HS-27A (cell line): ENCODE data around the gene SLITRK6.
"Not testable (repeated sequence)": the region's sequence is repeated elsewhere in the genome, so short reads cannot be mapped to it uniquely, and the experiment has no call there.

ENCODE experiments used
- DNase-seq: peaks from one replicate; pipeline ENCODE4 v3.0.0-alpha.2; 2012; ENCODE audit warnings: low read depth, missing footprints

The SLITRK6 gene, protein sequence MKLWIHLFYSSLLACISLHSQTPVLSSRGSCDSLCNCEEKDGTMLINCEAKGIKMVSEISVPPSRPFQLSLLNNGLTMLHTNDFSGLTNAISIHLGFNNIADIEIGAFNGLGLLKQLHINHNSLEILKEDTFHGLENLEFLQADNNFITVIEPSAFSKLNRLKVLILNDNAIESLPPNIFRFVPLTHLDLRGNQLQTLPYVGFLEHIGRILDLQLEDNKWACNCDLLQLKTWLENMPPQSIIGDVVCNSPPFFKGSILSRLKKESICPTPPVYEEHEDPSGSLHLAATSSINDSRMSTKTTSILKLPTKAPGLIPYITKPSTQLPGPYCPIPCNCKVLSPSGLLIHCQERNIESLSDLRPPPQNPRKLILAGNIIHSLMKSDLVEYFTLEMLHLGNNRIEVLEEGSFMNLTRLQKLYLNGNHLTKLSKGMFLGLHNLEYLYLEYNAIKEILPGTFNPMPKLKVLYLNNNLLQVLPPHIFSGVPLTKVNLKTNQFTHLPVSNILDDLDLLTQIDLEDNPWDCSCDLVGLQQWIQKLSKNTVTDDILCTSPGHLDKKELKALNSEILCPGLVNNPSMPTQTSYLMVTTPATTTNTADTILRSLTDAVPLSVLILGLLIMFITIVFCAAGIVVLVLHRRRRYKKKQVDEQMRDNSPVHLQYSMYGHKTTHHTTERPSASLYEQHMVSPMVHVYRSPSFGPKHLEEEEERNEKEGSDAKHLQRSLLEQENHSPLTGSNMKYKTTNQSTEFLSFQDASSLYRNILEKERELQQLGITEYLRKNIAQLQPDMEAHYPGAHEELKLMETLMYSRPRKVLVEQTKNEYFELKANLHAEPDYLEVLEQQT

DNA sequence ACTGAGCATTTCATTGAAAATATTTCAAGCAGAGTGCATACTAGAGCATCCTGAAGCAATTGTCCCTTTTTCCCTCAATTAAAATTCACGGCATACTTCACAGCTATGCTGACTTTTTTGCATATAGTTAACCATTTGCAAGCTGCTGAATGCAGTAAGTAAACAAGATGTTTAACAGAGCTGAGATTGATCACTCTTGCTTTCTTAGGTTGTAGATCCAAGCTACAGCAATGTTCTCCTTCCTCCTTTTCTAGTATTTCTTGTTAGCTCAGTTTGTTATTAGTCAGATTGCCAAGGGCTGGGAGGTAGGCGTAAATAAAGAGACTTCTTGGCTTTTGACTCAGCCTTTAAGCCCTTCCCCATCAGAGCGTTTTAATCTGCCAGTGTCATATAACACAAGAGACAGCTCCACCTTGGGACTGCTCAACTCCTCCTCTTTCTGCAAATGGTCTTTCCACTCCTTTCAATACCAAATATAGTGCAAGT is at the start of gene SLITRK6:
TSS of gene SLITRK6 (minus strand) at position 323 of the 486 bp plus-strand sequence. CDS start 2,911 bp downstream, outside the sequence.
- no peak for DNase-seq

- no peak for DNase-seq
These were observed 47.8 kb upstream of the SLITRK6 start for GRCh38 chr13:85847012-85847411.

DNA sequence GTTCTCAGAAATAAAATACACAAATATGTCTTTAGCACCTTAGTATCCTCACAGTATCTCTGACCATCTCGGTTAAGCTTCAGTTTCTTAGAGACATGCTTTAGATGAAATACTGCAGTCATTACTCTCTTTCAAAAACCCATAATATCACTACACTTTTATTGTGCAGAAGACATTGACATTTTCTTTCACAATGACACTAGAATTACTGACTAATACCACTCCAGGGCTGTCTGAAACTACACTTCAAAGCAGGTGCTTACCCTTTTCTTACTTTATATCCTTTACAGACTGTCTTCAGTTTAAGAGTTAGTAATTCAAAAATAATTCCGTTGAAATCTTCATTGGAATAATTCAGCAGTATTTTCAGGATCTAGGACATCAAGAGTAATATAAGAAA is 42.2 kb upstream of the SLITRK6 start:
- DNase-seq: no peak

DNA sequence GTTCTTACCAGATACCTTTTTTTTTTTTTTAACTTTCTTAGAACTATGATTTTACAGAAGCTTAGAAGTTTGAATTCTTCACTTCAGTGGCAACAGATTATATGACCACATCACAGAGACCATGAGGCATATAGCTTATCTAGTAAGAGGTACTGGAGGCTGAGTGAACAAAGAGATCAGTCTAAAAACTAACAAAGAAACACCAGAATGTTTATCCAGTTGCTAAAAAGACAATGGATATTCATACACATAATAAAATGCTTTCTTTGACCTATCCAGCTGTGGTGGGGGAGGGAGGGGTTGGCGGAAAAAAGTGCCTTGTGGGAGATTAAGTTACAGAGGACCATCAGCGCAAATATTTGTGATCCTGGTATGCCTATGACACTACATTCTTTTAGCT is 34.7 kb upstream of the SLITRK6 start:
- DNase-seq: no peak

DNA sequence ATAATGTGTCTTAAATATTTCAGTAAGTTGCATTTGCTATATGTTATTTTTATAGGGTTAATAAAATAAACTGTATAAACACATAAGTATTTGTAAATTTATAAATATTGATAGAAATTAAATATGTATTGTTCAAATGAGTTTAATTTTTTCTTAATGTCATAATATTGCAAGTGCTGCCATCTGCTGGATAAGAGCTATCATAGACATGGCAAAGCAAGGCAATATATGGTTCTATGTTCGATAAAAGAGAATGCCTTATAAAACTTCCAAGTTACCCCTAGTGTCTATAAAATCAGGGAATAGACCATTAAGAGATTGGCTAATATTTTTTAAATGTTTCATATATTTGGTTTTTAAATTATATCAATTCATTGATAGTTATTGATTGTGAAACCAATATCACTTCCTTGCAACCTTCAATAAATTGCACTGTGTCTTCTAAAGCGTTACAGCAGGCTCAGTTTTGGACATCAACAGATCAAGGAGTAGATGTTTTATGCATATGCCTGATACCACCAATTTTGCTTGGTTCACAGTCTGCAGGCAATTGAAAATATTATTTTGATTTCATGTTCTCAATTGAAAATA is 29.0 kb upstream of the SLITRK6 start:
- no peak for DNase-seq

- no peak for DNase-seq
These were observed 26.2 kb upstream of the SLITRK6 start for GRCh38 chr13:85825454-85825853.

GRCh38 chr13:85823832-85824231 is 24.6 kb upstream of the SLITRK6 start:
- DNase-seq: no peak

DNA sequence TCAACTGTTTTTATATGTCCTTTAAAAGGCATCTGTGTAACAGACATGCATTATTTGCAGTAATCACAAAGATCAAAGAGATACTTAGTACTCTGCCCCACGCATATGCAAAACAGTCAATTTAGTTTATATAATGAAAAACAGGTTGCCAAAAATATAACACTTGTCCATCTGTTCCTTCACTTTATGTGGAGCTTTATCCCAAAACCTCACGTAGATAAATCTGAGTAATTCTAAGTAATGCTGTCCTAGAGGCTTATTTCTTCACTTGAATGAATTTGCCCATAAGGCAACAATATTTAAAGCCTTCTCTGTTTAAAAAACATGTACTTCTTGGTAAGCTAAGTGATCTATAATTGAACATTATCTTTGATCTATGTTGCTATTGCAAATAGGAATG is 20.3 kb upstream of the SLITRK6 start:
- DNase-seq: no peak

DNA sequence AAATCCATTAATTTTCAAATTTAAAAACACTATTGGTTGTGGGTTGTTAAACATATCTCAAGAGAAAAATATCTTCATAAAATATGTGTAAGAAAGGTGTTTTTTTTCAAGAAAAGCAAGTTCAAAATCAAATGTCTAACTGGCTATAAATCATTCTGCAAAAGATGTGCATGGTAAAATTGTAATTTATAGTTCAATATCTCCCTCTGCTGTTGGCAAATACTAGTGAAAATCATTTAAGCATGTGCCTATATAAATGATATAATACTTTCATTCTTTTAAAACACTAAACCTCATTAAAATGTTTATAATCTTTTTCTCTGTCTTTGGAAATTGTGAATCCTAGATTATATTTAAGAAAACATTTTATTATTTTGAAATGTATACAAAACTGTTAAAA is 17.2 kb upstream of the SLITRK6 start:
- DNase-seq: no peak

DNA sequence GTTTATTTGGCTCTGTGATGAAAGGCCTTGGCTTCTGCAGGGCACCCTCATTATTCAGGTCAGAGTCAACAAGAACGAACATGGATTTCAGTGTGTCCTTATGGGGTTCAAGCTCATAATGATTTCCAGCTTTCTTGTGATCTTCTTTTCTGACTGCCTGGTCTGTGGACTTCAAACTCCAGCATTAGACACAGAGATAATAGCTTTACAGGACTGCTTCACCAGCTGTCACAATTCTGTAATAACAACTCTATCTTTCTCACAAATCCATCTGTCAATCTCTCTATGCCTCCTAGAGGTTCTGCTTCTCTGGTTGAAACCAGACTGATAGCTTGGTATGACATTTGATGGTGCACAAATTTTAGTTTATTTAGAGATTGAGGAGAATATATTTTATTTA is 13.1 kb upstream of the SLITRK6 start:
- no peak for DNase-seq

- no peak for DNase-seq
These were observed 9.6 kb upstream of the SLITRK6 start for GRCh38 chr13:85808811-85809210.

DNA sequence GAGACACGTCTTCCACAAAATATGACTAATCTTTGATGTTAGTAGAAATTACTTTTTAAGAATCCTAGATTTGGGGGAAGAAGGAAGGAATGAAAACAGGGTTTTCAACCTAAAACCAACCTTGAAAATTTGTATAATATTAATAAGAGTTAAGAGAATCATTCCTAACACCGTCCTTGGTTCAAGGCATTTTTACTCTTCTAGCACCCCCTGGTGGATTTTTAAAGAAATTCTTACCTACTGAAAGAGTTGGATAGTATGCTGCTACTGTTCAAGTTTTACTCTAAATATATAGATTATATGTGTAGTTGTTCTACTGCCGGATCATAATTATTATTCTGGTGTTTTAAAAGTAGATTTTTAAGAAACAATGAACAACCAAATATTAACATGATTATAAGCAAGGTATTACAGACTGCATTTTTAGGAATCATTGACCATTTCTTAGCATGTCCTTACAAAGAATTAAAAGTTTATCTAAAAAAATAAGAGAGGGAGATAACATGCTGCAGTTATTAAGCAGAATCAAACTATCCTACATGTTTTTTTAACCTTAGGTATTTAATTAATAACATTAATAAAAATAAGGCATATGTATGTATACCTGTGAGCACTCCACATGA is 7.4 kb upstream of the SLITRK6 start:
- DNase-seq: no peak

GRCh38 chr13:85798556-85798955 is 663 bp downstream of the SLITRK6 start:
- no peak for DNase-seq

- DNase-seq: no peak
These were observed 1.9 kb downstream of the SLITRK6 start for GRCh38 chr13:85797311-85797710.

GRCh38 chr13:85785205-85785604 is 14.0 kb downstream of the SLITRK6 start:
- DNase-seq: no peak

DNA sequence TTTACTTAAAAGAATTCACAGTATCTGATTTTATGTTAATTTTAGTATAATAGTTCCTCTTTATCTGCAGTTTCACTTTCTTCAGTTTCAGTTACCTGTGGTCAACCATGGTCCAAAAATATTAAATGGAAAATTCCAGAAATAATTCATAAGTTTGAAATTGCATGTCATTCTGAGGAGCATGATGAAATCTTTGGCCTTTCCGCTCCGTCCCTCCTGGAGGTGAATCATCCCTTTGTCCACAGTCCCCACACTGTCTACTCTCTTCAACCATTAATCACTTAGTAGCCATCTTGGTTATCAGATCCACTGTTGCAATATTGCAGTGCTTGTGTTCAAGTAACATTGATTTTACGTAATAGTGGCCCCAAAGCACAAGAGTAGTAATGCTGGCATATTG is 26.9 kb downstream of the SLITRK6 start:
- DNase-seq: no peak

GRCh38 chr13:85771856-85772255 is 27.4 kb downstream of the SLITRK6 start:
- no peak for DNase-seq

- no peak for DNase-seq
These were observed 30.3 kb downstream of the SLITRK6 start for GRCh38 chr13:85768946-85769345.

- no peak for DNase-seq
These were observed 44.1 kb downstream of the SLITRK6 start for GRCh38 chr13:85755123-85755522.

DNA sequence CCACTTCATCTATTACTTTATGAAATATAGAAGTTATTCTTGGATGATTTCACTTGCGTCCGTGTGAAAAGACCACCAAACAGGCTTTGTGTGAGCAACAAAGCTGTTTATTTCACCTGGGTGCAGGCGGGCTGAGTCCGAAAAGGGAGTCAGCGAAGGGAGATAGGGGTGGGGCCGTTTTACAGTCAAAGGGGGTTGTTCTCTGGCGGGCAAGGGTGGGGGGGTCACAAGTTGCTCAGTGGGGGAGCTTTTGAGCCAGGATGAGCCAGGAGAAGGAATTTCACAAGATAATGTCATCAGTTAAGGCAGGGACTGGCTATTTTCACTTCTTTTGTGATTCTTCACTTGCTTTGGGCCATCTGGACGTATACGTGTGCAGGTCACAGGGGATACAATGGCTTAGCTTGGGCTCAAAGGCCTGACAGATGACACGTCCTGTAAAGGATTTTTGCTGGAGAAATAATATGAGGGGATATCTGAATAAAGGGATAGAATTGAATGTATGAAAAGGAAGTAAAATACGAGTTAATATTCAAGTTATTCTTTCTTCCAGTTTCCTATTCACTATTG is 55.9 kb downstream of the SLITRK6 start:
- DNase-seq: not testable (repeated sequence)
